OCI-LY7 (cell line): ENCODE measurements around the gene SURF4. TPM values are rescaled to one million over a fixed set of nuclear protein-coding genes. Genes with fewer than 3 reads are reported as not detected.

Experiments used
- BruUV-seq: library from RNA; stranded (reverse); fragments of 400-500 nt; replicated peaks from 2 replicates; lab custom pipeline; 2021; lab: Mats Ljungman, UMichigan
- CTCF ChIA-PET: fragments of 300-600 bp; sonication (Branson Sonifier 250); formaldehyde crosslinking; loops from one replicate; lab custom pipeline; 2022; ENCODE audit warnings: antibody characterized with exemption; ENCODE audit not compliant: unreplicated experiment; lab: Charles Lee
- POLR2A ChIA-PET: fragments of 300-600 bp; sonication (Branson Sonifier 250); formaldehyde crosslinking; loops from one replicate; lab custom pipeline; 2022; ENCODE audit warnings: antibody characterized with exemption; lab: Charles Lee
- DNase-seq: peaks from one replicate; pipeline ENCODE4 v3.0.0-alpha.2; 2015; ENCODE audit warnings: low spot score
- H2AFZ ChIP-seq: fragments of 200-600 bp; sonication (generic), shearing (Covaris generic); 2 replicates; pipeline ENCODE4 v1.6.1; 2014; ENCODE audit warnings: mild to moderate bottlenecking, antibody characterized with exemption, low read length, moderate library complexity
- H3K27ac ChIP-seq: fragments of 200-600 bp; sonication (generic); 2 replicates; pipeline ENCODE4 v1.5.1; 2014; ENCODE audit warnings: mixed run types, low read depth, mild to moderate bottlenecking, moderate library complexity, low read length, inconsistent platforms; ENCODE audit not compliant: poor library complexity, severe bottlenecking
- H3K36me3 ChIP-seq: fragments of 200-600 bp; sonication (generic); 2 replicates; pipeline ENCODE4 v1.6.1; 2014; ENCODE audit warnings: mild to moderate bottlenecking, antibody characterized with exemption, low read length, moderate library complexity, mixed read lengths; ENCODE audit not compliant: insufficient read depth
- H3K4me1 ChIP-seq: fragments of 200-600 bp; sonication (generic); 2 replicates; pipeline ENCODE4 v1.5.1; 2014; ENCODE audit warnings: mild to moderate bottlenecking, low read length; ENCODE audit not compliant: insufficient read depth, poor library complexity, severe bottlenecking
- H3K4me2 ChIP-seq: fragments of 200-600 bp; sonication (generic); 2 replicates; pipeline ENCODE4 v1.6.1; 2014; ENCODE audit warnings: mild to moderate bottlenecking, low read length
- H3K4me3 ChIP-seq: fragments of 200-600 bp; sonication (generic); 2 replicates; pipeline ENCODE4 v1.5.1; 2014; ENCODE audit warnings: mild to moderate bottlenecking, low read depth, low read length; ENCODE audit not compliant: poor library complexity, severe bottlenecking
- H3K79me2 ChIP-seq: fragments of 200-600 bp; sonication (generic); 2 replicates; pipeline ENCODE4 v1.6.1; 2016; ENCODE audit warnings: low read depth, mild to moderate bottlenecking, low read length, moderate library complexity, mixed read lengths; ENCODE audit not compliant: insufficient read depth
- H3K9me2 ChIP-seq: fragments of 200-600 bp; sonication (generic); 2 replicates; pipeline ENCODE4 v1.6.1; 2016; ENCODE audit warnings: mild to moderate bottlenecking, low read length, mixed read lengths; ENCODE audit not compliant: insufficient read depth
- H3K9me3 ChIP-seq: fragments of 200-600 bp; sonication (generic); 2 replicates; pipeline ENCODE4 v1.6.1; 2014; ENCODE audit warnings: mild to moderate bottlenecking, mixed run types, low read length, mixed read lengths
- H4K20me1 ChIP-seq: fragments of 200-600 bp; sonication (generic); 2 replicates; pipeline ENCODE4 v1.6.1; 2014; ENCODE audit warnings: mild to moderate bottlenecking, antibody characterized with exemption, low read length, moderate library complexity, mixed read lengths; ENCODE audit not compliant: insufficient read depth
- EZH2phosphoT487 ChIP-seq: fragments of 200-600 bp; sonication (generic); IDR thresholded peaks from 2 replicates; pipeline ENCODE4 v1.6.1; 2018; ENCODE audit warnings: low read depth, borderline replicate concordance, mild to moderate bottlenecking, mixed run types, antibody characterized with exemption, low read length, moderate library complexity, mixed read lengths
- intact Hi-C: fragments of 100-400 bp; cut with micrococcal nuclease; formaldehyde crosslinking; loops from one replicate; pipeline ENCODE4 v1.10.0; 2022; ENCODE audit not compliant: unreplicated experiment
- total RNA-seq, 2 experiments: library from RNA; depleted of rRNA in 1 of 2; stranded (reverse); fragments of >200 nt in 1 of 2; shearing (Covaris generic) in 1 of 2; gene quantifications; 2 replicates each; pipeline ENCODE4 v1.2.3, GENCODE V29; 2014 to 2022
- TF ChIP-seq, protein P1 (sequence below): fragments of 200-600 bp; sonication (generic); conservative IDR thresholded peaks from 2 replicates; pipeline ENCODE4 v1.5.1; 2014; ENCODE audit warnings: mild to moderate bottlenecking, antibody characterized with exemption, low read length, moderate library complexity, mixed read lengths

The SURF4 gene
- total RNA-seq, 2 experiments from 2014 or later, result 75.5 to 92.3 TPM

DNA sequence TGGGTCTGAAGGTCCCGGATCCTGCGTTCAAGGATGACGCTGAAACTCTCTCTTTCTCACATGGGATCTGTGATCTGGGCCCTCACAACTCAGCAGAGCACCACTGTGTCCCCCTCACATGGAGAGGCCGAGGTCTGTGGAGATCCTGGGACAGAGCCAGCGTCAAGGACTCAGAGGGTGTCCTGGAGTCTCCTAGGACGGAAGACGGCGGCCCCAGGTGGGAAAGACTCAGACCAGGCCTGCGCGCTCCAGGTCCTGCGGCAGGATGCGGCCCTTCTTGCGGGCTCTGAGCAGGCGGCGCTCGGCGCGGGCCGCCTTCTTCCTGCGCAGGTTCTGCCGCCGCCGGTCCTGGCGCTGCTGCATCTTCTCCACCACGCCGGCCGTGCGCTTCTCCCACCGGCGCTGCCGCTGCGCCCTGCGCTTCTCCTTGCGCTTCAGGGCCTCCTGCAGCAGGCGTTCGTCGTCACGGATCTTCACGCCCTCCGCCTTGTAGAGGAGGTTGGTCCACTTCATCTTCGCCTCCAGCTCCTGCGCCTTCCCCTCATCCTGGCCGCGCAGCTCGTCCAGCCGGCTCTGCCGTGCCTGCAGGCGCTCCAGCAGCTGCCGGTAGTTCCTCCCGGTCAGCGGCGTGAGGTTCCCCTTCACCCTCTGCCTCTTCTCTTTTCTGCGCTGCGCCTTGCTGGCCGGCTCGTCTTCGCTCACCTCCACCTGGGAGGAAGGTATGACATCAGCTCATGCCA, 44.0 kb downstream of the SURF4 start:
- Histone ChIP-seq H4K20me1 (peaks cover 11% of the 10 kb centered on the region; the same call in 1 of the 2 replicates), H3K4me2 (no peak overlapping the region), H3K9me3 (no peaks in the 10 kb centered on the region), H2AFZ (no peak overlapping the region), H3K9me2 (no peaks in the 10 kb centered on the region), H3K27ac (no peak overlapping the region), H3K4me1 (peaks cover 21% of the 10 kb centered on the region), H3K79me2 (peaks cover 17% of the 10 kb centered on the region), H3K4me3 (no peak overlapping the region), H3K36me3 (peaks cover 67% of the 10 kb centered on the region)
- TF ChIP-seq EZH2phosphoT487, result no peak
- TF ChIP-seq, protein P1, sequence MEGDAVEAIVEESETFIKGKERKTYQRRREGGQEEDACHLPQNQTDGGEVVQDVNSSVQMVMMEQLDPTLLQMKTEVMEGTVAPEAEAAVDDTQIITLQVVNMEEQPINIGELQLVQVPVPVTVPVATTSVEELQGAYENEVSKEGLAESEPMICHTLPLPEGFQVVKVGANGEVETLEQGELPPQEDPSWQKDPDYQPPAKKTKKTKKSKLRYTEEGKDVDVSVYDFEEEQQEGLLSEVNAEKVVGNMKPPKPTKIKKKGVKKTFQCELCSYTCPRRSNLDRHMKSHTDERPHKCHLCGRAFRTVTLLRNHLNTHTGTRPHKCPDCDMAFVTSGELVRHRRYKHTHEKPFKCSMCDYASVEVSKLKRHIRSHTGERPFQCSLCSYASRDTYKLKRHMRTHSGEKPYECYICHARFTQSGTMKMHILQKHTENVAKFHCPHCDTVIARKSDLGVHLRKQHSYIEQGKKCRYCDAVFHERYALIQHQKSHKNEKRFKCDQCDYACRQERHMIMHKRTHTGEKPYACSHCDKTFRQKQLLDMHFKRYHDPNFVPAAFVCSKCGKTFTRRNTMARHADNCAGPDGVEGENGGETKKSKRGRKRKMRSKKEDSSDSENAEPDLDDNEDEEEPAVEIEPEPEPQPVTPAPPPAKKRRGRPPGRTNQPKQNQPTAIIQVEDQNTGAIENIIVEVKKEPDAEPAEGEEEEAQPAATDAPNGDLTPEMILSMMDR, result no peak
- CTCF ChIA-PET, result no interaction called here
- intact Hi-C loops, result no loop called here
- no peak for DNase-seq
- POLR2A ChIA-PET, result no interaction called here
- BruUV-seq, result no TSS peak

DNA sequence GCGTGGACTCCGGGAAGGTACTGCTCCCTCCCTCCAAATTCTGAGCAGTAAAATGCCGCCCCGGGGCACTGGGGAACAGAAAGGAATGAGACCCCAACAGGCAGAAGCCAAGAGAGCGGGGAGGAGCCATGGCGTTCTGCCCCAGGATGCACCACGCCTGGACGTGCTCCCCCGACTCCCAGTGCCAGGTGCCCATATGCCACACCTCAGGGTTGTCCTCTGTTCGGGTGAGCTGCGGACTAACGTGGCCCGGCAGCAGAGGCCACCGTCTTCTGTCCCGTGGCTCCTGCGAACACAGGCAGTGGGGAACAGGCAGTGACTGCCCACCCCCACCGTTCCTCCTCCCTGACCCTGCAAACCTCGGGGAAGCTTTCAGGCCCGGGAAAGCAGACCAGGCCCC, 44.6 kb downstream of the SURF4 start:
- Histone ChIP-seq H3K79me2 (peaks cover 17% of the 10 kb centered on the region), H3K9me2 (no peaks in the 10 kb centered on the region), H3K9me3 (no peaks in the 10 kb centered on the region), H4K20me1 (peaks cover 11% of the 10 kb centered on the region; the same call in 1 of the 2 replicates), H3K27ac (no peak overlapping the region), H2AFZ (no peak overlapping the region), H3K4me3 (no peak overlapping the region), H3K36me3 (peaks cover 63% of the 10 kb centered on the region), H3K4me2 (no peak overlapping the region), H3K4me1 (peaks cover 15% of the 10 kb centered on the region)
- TF ChIP-seq, protein P1, result no peak
- TF ChIP-seq EZH2phosphoT487, result no peak
- CTCF ChIA-PET, result no interaction called here
- POLR2A ChIA-PET, result no interaction called here
- intact Hi-C loops, result no loop called here
- no TSS peak for BruUV-seq
- no peak for DNase-seq
